Activated naive CD8-positive, alpha-beta T cell treated with anti-CD3 and anti-CD28 coated beads for 36 hours (primary cell): ENCODE data around the gene PTPRK. TPM values are rescaled to one million over a fixed set of nuclear protein-coding genes. Genes with fewer than 3 reads are reported as not detected.

ENCODE experiments used
- DNase-seq: peaks from one replicate; pipeline ENCODE4 v3.0.0; 2021
- H3K27ac Mint-ChIP-seq: one replicate; pipeline ENCODE4 v1.8.0; 2022; ENCODE audit warnings: mild to moderate bottlenecking, moderate library complexity, mixed read lengths
- H3K27me3 Mint-ChIP-seq: one replicate; pipeline ENCODE4 v1.8.0; 2022; ENCODE audit warnings: mild to moderate bottlenecking, mixed read lengths
- H3K36me3 Mint-ChIP-seq: one replicate; pipeline ENCODE4 v1.8.0; 2021; ENCODE audit warnings: mild to moderate bottlenecking, mixed read lengths
- H3K4me1 Mint-ChIP-seq: one replicate; pipeline ENCODE4 v1.8.0; 2021; ENCODE audit warnings: mixed read lengths
- H3K4me3 Mint-ChIP-seq: one replicate; pipeline ENCODE4 v1.8.0; 2022; ENCODE audit warnings: mild to moderate bottlenecking, moderate library complexity, mixed read lengths
- H3K9me3 Mint-ChIP-seq: one replicate; pipeline ENCODE4 v1.8.0; 2022; ENCODE audit warnings: mixed read lengths
- total RNA-seq, 2 experiments: library from RNA; stranded (reverse); gene quantifications; one replicate each; pipeline ENCODE4 v1.2.3, GENCODE V29; 2021

PTPRK gene
- total RNA-seq, 2 experiments from 2014 or later = 13.4 to 18.0 TPM

- H3K9me3 Mint-ChIP-seq = no peaks in the 10 kb centered on the region
- no peak overlapping the region for H3K4me3 Mint-ChIP-seq
- peaks cover 7% of the 10 kb centered on the region for H3K36me3 Mint-ChIP-seq
- no peak overlapping the region for H3K27ac Mint-ChIP-seq
- no peaks in the 10 kb centered on the region for H3K4me1 Mint-ChIP-seq
- DNase-seq = no peak
- H3K27me3 Mint-ChIP-seq = no peaks in the 10 kb centered on the region
These were observed 312.3 kb downstream of the PTPRK start for GRCh38 chr6:128208078-128208477.

GRCh38 chr6:128206610-128207426, 313.6 kb downstream of the PTPRK start:
- no peak for DNase-seq
- H3K9me3 Mint-ChIP-seq = peaks cover 2% of the 10 kb centered on the region
- peaks cover 7% of the 10 kb centered on the region for H3K36me3 Mint-ChIP-seq
- no peaks in the 10 kb centered on the region for H3K4me1 Mint-ChIP-seq
- no peak overlapping the region for H3K27ac Mint-ChIP-seq
- no peaks in the 10 kb centered on the region for H3K27me3 Mint-ChIP-seq
- no peak overlapping the region for H3K4me3 Mint-ChIP-seq

GRCh38 chr6:128204616-128205015, 315.8 kb downstream of the PTPRK start:
- no peak overlapping the region for H3K4me3 Mint-ChIP-seq

DNA sequence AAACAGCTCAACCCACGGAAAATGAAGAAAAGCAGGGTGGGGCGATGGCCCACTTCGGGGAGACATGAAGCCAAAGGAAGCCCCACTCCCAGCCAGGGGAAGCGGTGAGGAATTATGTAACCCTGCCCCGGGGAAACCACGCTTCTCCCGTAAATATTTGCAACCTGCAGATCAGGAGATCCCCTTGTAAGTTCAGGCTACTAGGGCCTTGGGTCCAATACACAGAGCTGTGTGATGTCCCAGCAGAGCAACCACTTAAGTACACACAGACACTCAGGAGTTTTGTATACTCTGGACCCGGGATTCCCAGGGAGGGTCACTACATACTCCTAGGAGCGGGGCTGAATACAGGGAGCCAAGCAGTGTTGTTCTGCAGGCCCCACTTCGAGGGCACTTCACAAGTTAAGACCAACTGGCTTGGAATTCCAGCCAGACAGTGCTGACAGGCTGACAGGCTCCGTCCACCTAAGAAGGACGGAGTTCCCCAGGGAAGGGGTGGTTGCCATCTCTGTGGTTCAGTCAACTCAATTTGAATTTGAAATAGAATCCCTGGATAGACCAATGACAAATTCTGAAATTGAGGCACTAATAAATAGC, 318.1 kb downstream of the PTPRK start:
- no peak overlapping the region for H3K4me3 Mint-ChIP-seq
- peaks cover 7% of the 10 kb centered on the region for H3K36me3 Mint-ChIP-seq
- no peak for DNase-seq
- H3K9me3 Mint-ChIP-seq = peaks cover 2% of the 10 kb centered on the region
- H3K27ac Mint-ChIP-seq = no peak overlapping the region
- H3K4me1 Mint-ChIP-seq = no peaks in the 10 kb centered on the region
- no peaks in the 10 kb centered on the region for H3K27me3 Mint-ChIP-seq

More at GRCh38 chr6:128204616-128205015, 315.8 kb downstream of the PTPRK start:
- Mint-ChIP-seq H3K27ac (no peak overlapping the region), H3K9me3 (peaks cover 2% of the 10 kb centered on the region), H3K4me1 (no peaks in the 10 kb centered on the region), H3K36me3 (peaks cover 7% of the 10 kb centered on the region), H3K27me3 (no peaks in the 10 kb centered on the region)
- DNase-seq = no peak

GRCh38 chr6:128200789-128201188, 319.6 kb downstream of the PTPRK start:
- H3K9me3 Mint-ChIP-seq = peaks cover 2% of the 10 kb centered on the region
- no peaks in the 10 kb centered on the region for H3K4me1 Mint-ChIP-seq
- H3K27ac Mint-ChIP-seq = no peak overlapping the region
- H3K4me3 Mint-ChIP-seq = no peak overlapping the region
- no peaks in the 10 kb centered on the region for H3K27me3 Mint-ChIP-seq
- peaks cover 7% of the 10 kb centered on the region for H3K36me3 Mint-ChIP-seq
- no peak for DNase-seq

DNA sequence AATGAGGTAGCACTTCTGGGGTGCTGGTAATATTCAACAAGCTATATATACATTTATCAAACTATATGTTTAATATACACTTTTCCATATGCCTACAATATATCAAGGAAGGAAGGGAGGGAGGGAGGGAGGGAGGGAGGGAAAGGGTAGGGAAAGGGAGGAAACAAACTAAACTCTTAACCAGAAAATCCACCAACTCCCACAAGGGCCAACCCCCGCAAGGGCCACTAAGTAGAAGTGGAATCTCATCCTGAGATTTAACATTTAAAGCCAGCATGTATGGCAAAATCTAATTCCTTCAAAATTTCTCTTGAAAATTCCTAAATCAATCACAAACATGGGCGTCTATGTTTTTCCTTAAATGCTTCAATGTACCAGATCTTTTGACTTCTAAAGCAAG, 320.9 kb downstream of the PTPRK start:
- Mint-ChIP-seq H3K27me3 (no peaks in the 10 kb centered on the region), H3K27ac (no peak overlapping the region), H3K4me1 (no peaks in the 10 kb centered on the region), H3K4me3 (no peak overlapping the region), H3K9me3 (peaks cover 2% of the 10 kb centered on the region), H3K36me3 (peaks cover 6% of the 10 kb centered on the region)
- DNase-seq = no peak

GRCh38 chr6:128192972-128193371, 327.4 kb downstream of the PTPRK start:
- Mint-ChIP-seq H3K27me3 (no peaks in the 10 kb centered on the region), H3K9me3 (no peaks in the 10 kb centered on the region)
- no peak for DNase-seq

GRCh38 chr6:128188678-128189077, 331.7 kb downstream of the PTPRK start:
- Mint-ChIP-seq H3K27me3 (no peaks in the 10 kb centered on the region), H3K36me3 (peaks cover 6% of the 10 kb centered on the region), H3K9me3 (no peaks in the 10 kb centered on the region), H3K27ac (no peak overlapping the region), H3K4me3 (no peak overlapping the region), H3K4me1 (no peaks in the 10 kb centered on the region)
- no peak for DNase-seq

More at GRCh38 chr6:128192972-128193371, 327.4 kb downstream of the PTPRK start:
- H3K27ac Mint-ChIP-seq = no peak overlapping the region
- no peaks in the 10 kb centered on the region for H3K4me1 Mint-ChIP-seq
- no peaks in the 10 kb centered on the region for H3K36me3 Mint-ChIP-seq
- H3K4me3 Mint-ChIP-seq = no peak overlapping the region

DNA sequence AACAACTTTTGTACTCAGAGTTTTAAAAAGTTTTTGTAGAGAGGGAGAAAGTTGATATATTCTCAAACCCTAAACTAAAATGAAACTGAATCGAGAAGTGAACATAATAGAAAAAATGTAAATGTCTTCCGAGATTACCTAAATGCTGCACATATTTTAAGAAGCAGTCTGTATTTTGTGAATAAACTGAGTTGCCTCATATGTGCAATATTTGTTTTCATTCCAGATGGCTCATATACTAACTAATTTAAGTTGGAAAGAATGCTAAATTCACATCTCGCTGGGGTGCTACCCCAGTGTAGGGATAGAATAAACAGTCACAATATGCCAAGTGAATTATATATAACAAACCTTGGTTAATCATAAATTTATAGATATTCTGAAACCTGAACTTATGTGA, 333.7 kb downstream of the PTPRK start:
- Mint-ChIP-seq H3K4me1 (no peaks in the 10 kb centered on the region), H3K4me3 (no peak overlapping the region), H3K36me3 (peaks cover 11% of the 10 kb centered on the region), H3K27ac (no peak overlapping the region), H3K9me3 (no peaks in the 10 kb centered on the region), H3K27me3 (no peaks in the 10 kb centered on the region)
- no peak for DNase-seq

- no peak overlapping the region for H3K27ac Mint-ChIP-seq
- no peak for DNase-seq
- H3K4me3 Mint-ChIP-seq = no peak overlapping the region
- peaks cover 5% of the 10 kb centered on the region for H3K4me1 Mint-ChIP-seq
- H3K27me3 Mint-ChIP-seq = no peaks in the 10 kb centered on the region
- H3K36me3 Mint-ChIP-seq = peaks cover 11% of the 10 kb centered on the region
- H3K9me3 Mint-ChIP-seq = no peaks in the 10 kb centered on the region
These were observed 340.4 kb downstream of the PTPRK start for GRCh38 chr6:128179876-128180438.

DNA sequence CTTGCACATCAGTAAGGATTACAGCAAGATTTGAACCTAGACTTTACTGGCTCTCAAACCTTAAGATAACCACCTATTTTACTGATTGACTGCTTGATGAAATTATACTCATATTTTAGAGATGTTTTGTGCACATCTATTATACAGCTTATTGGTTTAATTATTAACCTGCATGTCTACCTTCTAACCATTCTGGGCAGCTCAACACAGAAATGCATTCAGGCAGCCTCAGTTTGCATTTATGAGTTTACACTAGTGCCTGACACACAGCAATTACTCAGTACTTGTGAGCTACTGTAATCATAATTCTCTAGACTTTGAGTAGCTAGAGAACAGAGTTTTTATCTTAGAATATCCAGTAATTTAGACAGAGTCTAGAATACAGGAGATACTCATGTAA, 345.7 kb downstream of the PTPRK start:
- DNase-seq = no peak
- Mint-ChIP-seq H3K36me3 (no peaks in the 10 kb centered on the region), H3K4me3 (no peak overlapping the region), H3K27ac (no peak overlapping the region), H3K27me3 (no peaks in the 10 kb centered on the region), H3K4me1 (peaks cover 7% of the 10 kb centered on the region), H3K9me3 (no peaks in the 10 kb centered on the region)

GRCh38 chr6:128172752-128173682, 347.4 kb downstream of the PTPRK start:
- no peak for DNase-seq
- Mint-ChIP-seq H3K27me3 (no peaks in the 10 kb centered on the region), H3K4me3 (no peak overlapping the region), H3K9me3 (no peaks in the 10 kb centered on the region), H3K36me3 (peaks cover 1% of the 10 kb centered on the region), H3K4me1 (peaks cover 7% of the 10 kb centered on the region), H3K27ac (no peak overlapping the region)

DNA sequence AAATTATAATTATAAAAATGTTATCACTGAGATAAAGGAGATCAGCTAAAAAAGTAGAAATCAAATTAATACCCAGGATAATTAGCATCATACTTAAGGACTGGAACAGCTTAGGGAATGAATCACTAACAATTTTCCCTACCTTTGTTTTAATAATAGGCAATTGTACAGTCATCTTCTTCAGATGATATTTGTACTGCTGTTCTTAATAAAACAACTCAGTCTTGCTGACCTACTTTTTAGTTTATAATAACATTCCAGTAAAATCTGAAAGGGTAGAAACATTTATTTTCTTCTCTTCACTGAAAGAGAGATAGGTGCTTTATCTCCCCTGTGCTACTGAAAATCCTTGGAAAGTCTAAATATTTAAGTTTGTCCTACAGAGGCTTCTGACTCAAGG, 348.3 kb downstream of the PTPRK start:
- no peak for DNase-seq
- Mint-ChIP-seq H3K4me3 (no peak overlapping the region), H3K27ac (no peak overlapping the region), H3K4me1 (peaks cover 7% of the 10 kb centered on the region), H3K27me3 (no peaks in the 10 kb centered on the region), H3K9me3 (no peaks in the 10 kb centered on the region), H3K36me3 (peaks cover 1% of the 10 kb centered on the region)

DNA sequence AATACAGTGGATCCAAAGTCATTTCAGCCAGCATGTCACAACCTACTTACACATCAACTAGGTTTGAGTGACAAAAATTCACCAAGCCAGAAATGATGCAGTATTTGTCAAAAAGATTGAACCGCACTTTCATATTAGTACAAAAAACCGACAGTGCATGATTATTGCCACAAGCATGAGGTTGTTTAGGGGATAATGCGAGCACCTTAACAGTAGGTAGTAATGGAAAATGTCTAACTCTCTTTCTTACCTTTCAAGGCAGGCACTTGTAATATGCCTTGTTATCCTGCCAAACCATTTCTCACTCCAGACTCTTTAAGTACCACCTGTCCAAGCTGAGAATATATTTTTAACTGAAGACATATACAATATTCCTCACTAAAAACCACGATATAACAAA, 349.2 kb downstream of the PTPRK start:
- no peak for DNase-seq
- peaks cover 5% of the 10 kb centered on the region for H3K4me1 Mint-ChIP-seq
- H3K27me3 Mint-ChIP-seq = no peaks in the 10 kb centered on the region
- peaks cover 1% of the 10 kb centered on the region for H3K36me3 Mint-ChIP-seq
- H3K4me3 Mint-ChIP-seq = no peak overlapping the region
- H3K9me3 Mint-ChIP-seq = no peaks in the 10 kb centered on the region
- H3K27ac Mint-ChIP-seq = no peak overlapping the region

GRCh38 chr6:128168244-128168643, 352.2 kb downstream of the PTPRK start:
- Mint-ChIP-seq H3K27ac (no peak overlapping the region), H3K36me3 (peaks cover 1% of the 10 kb centered on the region), H3K4me3 (no peak overlapping the region), H3K4me1 (peaks cover 5% of the 10 kb centered on the region), H3K27me3 (no peaks in the 10 kb centered on the region), H3K9me3 (no peaks in the 10 kb centered on the region)
- DNase-seq = no peak
